ENCODE data around the gene AP4B1.
A peak's percentile ranks its signal among the peaks of the same experiment; 100 is the strongest.

The AP4B1 gene

DNA sequence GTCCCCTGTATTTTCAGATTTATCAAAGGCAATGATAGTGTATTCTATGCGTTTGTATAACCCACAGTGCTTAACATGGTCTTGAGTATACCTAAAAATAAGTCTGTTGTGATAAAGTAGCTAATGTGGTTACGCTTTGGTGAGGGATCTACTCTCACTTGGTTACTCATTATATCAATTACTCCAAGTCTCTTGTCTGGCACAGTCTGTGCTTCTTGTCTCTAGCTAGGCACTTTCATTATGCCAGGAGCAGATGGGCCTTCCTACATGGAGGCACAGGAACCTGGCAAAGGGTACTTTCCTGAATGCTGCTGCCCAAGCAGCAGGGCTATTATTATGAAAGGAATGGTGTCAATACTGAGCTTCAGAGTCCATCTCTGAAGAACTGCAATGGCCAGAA lies 28.9 kb downstream of the AP4B1 start:
- H3K27ac ChIP-seq (ENCODE audit: low read depth, low read length, poor library complexity, severe bottlenecking): no peak overlapping the region
- H3K4me2 ChIP-seq (ENCODE audit: low read length): no peak overlapping the region
- H3K36me3 ChIP-seq (ENCODE audit: insufficient read depth, low read length): no peaks in the 10 kb centered on the region
- H3K9me3 ChIP-seq (ENCODE audit: low read length): no peaks in the 10 kb centered on the region
- no peaks in the 10 kb centered on the region for H3K27me3 ChIP-seq (ENCODE audit: insufficient read depth, low read length)
- H3K79me2 ChIP-seq (ENCODE audit: insufficient read depth, low read length): peaks cover 6% of the 10 kb centered on the region
- H3F3A ChIP-seq (ENCODE audit: insufficient read depth, low read length): 0 out of 2 replicates have a peak, but pooled peaks cover 5% of the 10 kb centered on the region
- H3K4me1 ChIP-seq (ENCODE audit: insufficient read depth, low read length, severe bottlenecking): peaks cover 43% of the 10 kb centered on the region
- TF ChIP-seq EZH2 (IDR thresholded peaks at IDR 0.05; ENCODE audit: borderline replicate concordance, low read length): no peak
- TF ChIP-seq, protein P1, sequence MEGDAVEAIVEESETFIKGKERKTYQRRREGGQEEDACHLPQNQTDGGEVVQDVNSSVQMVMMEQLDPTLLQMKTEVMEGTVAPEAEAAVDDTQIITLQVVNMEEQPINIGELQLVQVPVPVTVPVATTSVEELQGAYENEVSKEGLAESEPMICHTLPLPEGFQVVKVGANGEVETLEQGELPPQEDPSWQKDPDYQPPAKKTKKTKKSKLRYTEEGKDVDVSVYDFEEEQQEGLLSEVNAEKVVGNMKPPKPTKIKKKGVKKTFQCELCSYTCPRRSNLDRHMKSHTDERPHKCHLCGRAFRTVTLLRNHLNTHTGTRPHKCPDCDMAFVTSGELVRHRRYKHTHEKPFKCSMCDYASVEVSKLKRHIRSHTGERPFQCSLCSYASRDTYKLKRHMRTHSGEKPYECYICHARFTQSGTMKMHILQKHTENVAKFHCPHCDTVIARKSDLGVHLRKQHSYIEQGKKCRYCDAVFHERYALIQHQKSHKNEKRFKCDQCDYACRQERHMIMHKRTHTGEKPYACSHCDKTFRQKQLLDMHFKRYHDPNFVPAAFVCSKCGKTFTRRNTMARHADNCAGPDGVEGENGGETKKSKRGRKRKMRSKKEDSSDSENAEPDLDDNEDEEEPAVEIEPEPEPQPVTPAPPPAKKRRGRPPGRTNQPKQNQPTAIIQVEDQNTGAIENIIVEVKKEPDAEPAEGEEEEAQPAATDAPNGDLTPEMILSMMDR (IDR thresholded peaks at IDR 0.05; ENCODE audit: low read length): no peak
- H2AFZ ChIP-seq (ENCODE audit: low read length): no peak overlapping the region
- H3K4me3 ChIP-seq (ENCODE audit: low read depth, low read length, poor library complexity, severe bottlenecking): no peak overlapping the region
- H3K9me2 ChIP-seq (ENCODE audit: low read depth, low read length): no peaks in the 10 kb centered on the region
- H4K20me1 ChIP-seq (ENCODE audit: insufficient read depth, low read length): no peaks in the 10 kb centered on the region
- H3K9ac ChIP-seq (ENCODE audit: low read length): no peak overlapping the region

DNA sequence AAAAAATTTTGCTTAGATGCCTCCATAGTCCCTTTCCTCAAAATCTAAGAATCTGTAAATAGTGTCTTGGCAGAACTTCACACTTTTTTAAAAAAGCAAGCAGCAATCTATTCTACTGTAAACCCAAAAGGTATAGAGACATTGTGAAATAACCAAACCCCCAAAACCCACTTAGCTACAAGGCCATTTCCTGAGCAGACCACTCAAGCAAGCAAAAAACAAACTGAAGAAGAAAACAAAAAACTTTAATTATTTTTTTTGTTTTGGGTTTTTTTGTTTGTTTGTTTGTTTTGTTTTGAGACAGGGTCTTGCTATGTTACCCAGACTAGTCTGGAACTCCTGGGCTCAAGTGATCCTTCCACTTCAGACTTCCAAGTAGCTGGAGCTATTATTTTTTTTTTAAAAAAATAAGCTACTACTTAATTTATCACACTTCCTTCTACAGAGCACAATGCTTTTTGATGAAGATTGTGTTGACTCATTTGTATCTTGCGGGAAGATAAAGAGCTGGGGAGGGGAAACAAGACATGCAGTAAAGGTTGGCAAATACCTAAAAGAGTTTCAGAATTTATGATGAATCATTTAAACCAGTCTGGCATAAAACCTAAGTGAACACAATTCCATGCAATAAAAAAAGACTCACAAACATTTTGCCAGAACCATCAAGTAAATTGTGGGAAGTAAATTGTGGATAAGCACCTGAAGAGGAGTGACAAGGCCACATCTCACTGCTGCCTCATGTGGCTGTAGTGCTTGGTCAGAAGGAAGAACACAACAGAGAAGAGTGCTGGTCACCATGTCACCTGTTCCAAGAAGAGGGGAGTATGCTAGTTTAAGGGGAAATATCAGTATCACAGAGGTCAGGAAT lies 30.4 kb downstream of the AP4B1 start:
- peak overlapping the region; percentile 97 for H3K27ac ChIP-seq (ENCODE audit: low read depth, low read length, poor library complexity, severe bottlenecking)

DNA sequence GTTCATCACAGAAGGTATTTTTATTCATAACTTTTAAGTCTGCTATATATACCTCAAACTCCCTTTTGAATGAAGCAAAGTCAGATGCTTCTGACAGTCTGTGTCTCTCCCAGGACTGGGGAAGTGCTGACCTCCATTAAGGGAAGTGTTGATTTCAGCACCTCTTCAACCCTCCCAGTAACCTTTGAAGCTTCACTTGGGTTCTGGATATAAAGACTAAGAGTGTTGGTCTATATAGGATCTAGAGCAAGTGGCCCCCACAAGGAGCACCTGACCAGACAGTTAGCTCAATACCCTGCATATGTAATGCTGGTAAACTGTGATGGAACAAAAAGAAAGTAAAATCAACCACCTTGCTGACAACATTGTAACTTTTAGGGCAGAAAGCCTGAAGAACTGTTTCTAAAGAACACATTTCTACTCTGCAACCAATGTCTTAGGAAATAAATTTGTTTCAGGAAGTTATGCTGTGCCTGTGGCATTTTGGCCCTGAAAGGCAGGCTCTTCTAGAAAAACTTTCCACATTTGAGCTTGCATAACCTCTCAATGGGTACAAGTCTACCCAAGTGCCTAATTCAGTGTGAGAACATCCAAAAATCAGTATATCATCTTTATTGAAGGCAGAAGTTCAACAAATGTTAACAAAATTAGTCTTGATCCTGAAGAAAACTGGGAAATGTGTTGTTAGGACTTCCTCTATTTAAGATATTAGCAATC lies 32.2 kb downstream of the AP4B1 start:
- TF ChIP-seq, protein P1 (IDR thresholded peaks at IDR 0.05; ENCODE audit: low read length): no peak
- no peak for TF ChIP-seq EZH2 (IDR thresholded peaks at IDR 0.05; ENCODE audit: borderline replicate concordance, low read length)
- Histone ChIP-seq H3F3A (ENCODE audit: insufficient read depth, low read length) (0 out of 2 replicates have a peak, but pooled peaks cover 5% of the 10 kb centered on the region), H3K27ac (ENCODE audit: low read depth, low read length, poor library complexity, severe bottlenecking) (peak overlapping the region; percentile 97)

More for the DNA sequence above, 30.4 kb downstream of the AP4B1 start:
- Histone ChIP-seq H3K27me3 (ENCODE audit: insufficient read depth, low read length) (no peaks in the 10 kb centered on the region), H3K4me1 (ENCODE audit: insufficient read depth, low read length, severe bottlenecking) (peaks cover 56% of the 10 kb centered on the region), H4K20me1 (ENCODE audit: insufficient read depth, low read length) (no peaks in the 10 kb centered on the region), H3K9me3 (ENCODE audit: low read length) (no peaks in the 10 kb centered on the region), H3K9ac (ENCODE audit: low read length) (no peak overlapping the region), H2AFZ (ENCODE audit: low read length) (peak overlapping the region; percentile 64; the same call in 1 of the 2 replicates), H3K79me2 (ENCODE audit: insufficient read depth, low read length) (peaks cover 20% of the 10 kb centered on the region), H3K4me2 (ENCODE audit: low read length) (peak overlapping the region; percentile 25; the same call in 1 of the 2 replicates), H3K9me2 (ENCODE audit: low read depth, low read length) (no peaks in the 10 kb centered on the region), H3F3A (ENCODE audit: insufficient read depth, low read length) (0 out of 2 replicates have a peak, but pooled peaks cover 5% of the 10 kb centered on the region), H3K4me3 (ENCODE audit: low read depth, low read length, poor library complexity, severe bottlenecking) (no peak overlapping the region), H3K36me3 (ENCODE audit: insufficient read depth, low read length) (no peaks in the 10 kb centered on the region)
- TF ChIP-seq EZH2 (IDR thresholded peaks at IDR 0.05; ENCODE audit: borderline replicate concordance, low read length): no peak
- TF ChIP-seq, protein P1 (IDR thresholded peaks at IDR 0.05; ENCODE audit: low read length): peak; percentile 70

More for the DNA sequence above, 32.2 kb downstream of the AP4B1 start:
- H3K9me3 ChIP-seq (ENCODE audit: low read length): no peaks in the 10 kb centered on the region
- no peaks in the 10 kb centered on the region for H3K27me3 ChIP-seq (ENCODE audit: insufficient read depth, low read length)
- H4K20me1 ChIP-seq (ENCODE audit: insufficient read depth, low read length): no peaks in the 10 kb centered on the region
- H3K79me2 ChIP-seq (ENCODE audit: insufficient read depth, low read length): peaks cover 38% of the 10 kb centered on the region
- peaks cover 74% of the 10 kb centered on the region for H3K4me1 ChIP-seq (ENCODE audit: insufficient read depth, low read length, severe bottlenecking)
- H3K36me3 ChIP-seq (ENCODE audit: insufficient read depth, low read length): no peaks in the 10 kb centered on the region; the same call in 1 of the 2 replicates
- H3K4me2 ChIP-seq (ENCODE audit: low read length): peak overlapping the region; percentile 88
- peak overlapping the region; percentile 89 for H3K9ac ChIP-seq (ENCODE audit: low read length)
- H2AFZ ChIP-seq (ENCODE audit: low read length): peak overlapping the region; percentile 21; the same call in 1 of the 2 replicates
- no peaks in the 10 kb centered on the region for H3K9me2 ChIP-seq (ENCODE audit: low read depth, low read length)
- H3K4me3 ChIP-seq (ENCODE audit: low read depth, low read length, poor library complexity, severe bottlenecking): peak overlapping the region; percentile 81
